Measurements from ENCODE around the gene TLR6.

Gene TLR6

GRCh38 chr4:38867478-38868058 is 11.0 kb upstream of the TLR6 start, which contains the start of gene FAM114A1:
Gene FAM114A1, plus strand, starts transcription at chr4:38867806. Its CDS starts 10,273 bp downstream, at chr4:38878079.
- DNase-seq: no peak

GRCh38 chr4:38866973-38867477 is 10.4 kb upstream of the TLR6 start:
- no peak for DNase-seq

GRCh38 chr4:38865445-38865844 is 8.8 kb upstream of the TLR6 start:
- no peak for DNase-seq

GRCh38 chr4:38861791-38862190 is 5.2 kb upstream of the TLR6 start:
- no peak for DNase-seq

- DNase-seq: no peak
Measured at GRCh38 chr4:38860788-38861424, 4.3 kb upstream of the TLR6 start.

- no peak for DNase-seq
Measured at GRCh38 chr4:38859501-38859900, 2.9 kb upstream of the TLR6 start.

GRCh38 chr4:38858097-38858420 is 1.4 kb upstream of the TLR6 start:
- no peak for DNase-seq

- no peak for DNase-seq
Measured at GRCh38 chr4:38857354-38858096, 908 bp upstream of the TLR6 start.

- no peak for DNase-seq
Measured at GRCh38 chr4:38856046-38856445, 571 bp downstream of the TLR6 start.

GRCh38 chr4:38855466-38855865 is 1.2 kb downstream of the TLR6 start:
- DNase-seq: no peak

GRCh38 chr4:38846015-38846414 is 10.6 kb downstream of the TLR6 start:
- DNase-seq: no peak

- peak; percentile 41 for DNase-seq
Measured at GRCh38 chr4:38842994-38843393, 13.6 kb downstream of the TLR6 start.

- DNase-seq: no peak
Measured at GRCh38 chr4:38837849-38838248, 18.8 kb downstream of the TLR6 start.

GRCh38 chr4:38837334-38837733 is 19.3 kb downstream of the TLR6 start:
- DNase-seq: no peak

GRCh38 chr4:38834570-38834969 is 22.0 kb downstream of the TLR6 start:
- DNase-seq: no peak

- DNase-seq: no peak
Measured at GRCh38 chr4:38832624-38833528, 23.7 kb downstream of the TLR6 start.

GRCh38 chr4:38832206-38832605 is 24.4 kb downstream of the TLR6 start:
- DNase-seq: no peak

- no peak for DNase-seq
Measured at GRCh38 chr4:38831653-38832052, 25.0 kb downstream of the TLR6 start.

GRCh38 chr4:38829237-38829636 is 27.4 kb downstream of the TLR6 start:
- DNase-seq: no peak

- DNase-seq: no peak
Measured at GRCh38 chr4:38823766-38824165, 32.9 kb downstream of the TLR6 start.

- DNase-seq: no peak
Measured at GRCh38 chr4:38822748-38823303, 33.8 kb downstream of the TLR6 start.

- no peak for DNase-seq
Measured at GRCh38 chr4:38821739-38822138, 34.9 kb downstream of the TLR6 start.

Data from SHP77 treated with DMSO at 0.1 percent for 48 hours (cell line).